ENCODE data around the gene LIX1L.

DNA sequence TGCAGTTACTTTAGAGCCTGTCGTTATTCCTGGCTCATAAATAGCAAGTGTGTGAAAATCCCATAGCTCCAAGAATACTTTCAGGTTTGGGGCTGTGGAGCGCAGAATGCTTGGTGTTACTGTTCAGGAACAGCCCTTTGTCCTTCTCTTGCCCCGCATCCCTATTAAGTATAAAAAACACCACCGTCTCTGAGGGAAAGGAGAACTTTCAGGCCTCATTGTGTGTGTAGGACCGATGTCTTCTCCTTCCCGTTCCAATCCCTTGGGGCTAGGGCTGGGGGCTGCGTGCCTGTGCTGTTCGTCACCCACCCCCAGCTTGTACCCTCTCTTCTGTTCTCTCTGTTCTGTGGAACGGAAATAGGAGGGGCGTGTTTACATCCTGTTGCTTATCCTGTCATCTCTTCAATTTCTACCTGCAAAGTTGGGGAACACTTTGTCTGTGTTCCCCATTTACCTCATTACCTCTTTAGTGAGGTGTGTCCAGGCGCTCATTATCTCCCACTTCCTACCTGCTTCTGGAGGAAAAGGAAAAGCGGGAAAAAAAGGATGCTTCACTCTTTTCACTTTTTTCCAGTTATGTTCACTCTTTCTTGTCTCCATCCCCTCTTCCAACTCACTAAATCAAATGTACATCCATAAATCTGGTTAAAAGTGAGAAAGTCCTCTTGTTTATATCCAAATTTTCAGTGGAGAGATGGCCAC is 39.4 kb upstream of the LIX1L start:
- TF ChIP-seq, protein P1, sequence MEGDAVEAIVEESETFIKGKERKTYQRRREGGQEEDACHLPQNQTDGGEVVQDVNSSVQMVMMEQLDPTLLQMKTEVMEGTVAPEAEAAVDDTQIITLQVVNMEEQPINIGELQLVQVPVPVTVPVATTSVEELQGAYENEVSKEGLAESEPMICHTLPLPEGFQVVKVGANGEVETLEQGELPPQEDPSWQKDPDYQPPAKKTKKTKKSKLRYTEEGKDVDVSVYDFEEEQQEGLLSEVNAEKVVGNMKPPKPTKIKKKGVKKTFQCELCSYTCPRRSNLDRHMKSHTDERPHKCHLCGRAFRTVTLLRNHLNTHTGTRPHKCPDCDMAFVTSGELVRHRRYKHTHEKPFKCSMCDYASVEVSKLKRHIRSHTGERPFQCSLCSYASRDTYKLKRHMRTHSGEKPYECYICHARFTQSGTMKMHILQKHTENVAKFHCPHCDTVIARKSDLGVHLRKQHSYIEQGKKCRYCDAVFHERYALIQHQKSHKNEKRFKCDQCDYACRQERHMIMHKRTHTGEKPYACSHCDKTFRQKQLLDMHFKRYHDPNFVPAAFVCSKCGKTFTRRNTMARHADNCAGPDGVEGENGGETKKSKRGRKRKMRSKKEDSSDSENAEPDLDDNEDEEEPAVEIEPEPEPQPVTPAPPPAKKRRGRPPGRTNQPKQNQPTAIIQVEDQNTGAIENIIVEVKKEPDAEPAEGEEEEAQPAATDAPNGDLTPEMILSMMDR (IDR thresholded peaks at IDR 0.05 in 2 of 3, conservative IDR thresholded peaks at IDR 0.05 in 1 of 3; ENCODE audit: borderline replicate concordance in 1 of 3, insufficient read depth in 1 of 3, low read depth in 2 of 3, low read length in 2 of 3), result no peak
- TF ChIP-seq POLR2A (IDR thresholded peaks at IDR 0.05; ENCODE audit: borderline replicate concordance, extremely low read depth, insufficient read depth, insufficient read length) (no peak), EZH2 (IDR thresholded peaks at IDR 0.05) (no peak), SP1 (IDR thresholded peaks at IDR 0.05; ENCODE audit: low read depth) (no peak), SIN3A (IDR thresholded peaks at IDR 0.05; ENCODE audit: low read depth) (no peak), RAD21 (IDR thresholded peaks at IDR 0.05; ENCODE audit: low read depth) (no peak), POLR2AphosphoS5 (IDR thresholded peaks at IDR 0.05; ENCODE audit: low read depth, low read length) (no peak), MAX (IDR thresholded peaks at IDR 0.05) (no peak)
- TF ChIP-seq, protein P2, sequence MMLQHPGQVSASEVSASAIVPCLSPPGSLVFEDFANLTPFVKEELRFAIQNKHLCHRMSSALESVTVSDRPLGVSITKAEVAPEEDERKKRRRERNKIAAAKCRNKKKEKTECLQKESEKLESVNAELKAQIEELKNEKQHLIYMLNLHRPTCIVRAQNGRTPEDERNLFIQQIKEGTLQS (IDR thresholded peaks at IDR 0.05), result no peak

Data from HCT116 (cell line).